ENCODE measurements around the gene EPB41L4A.

DNA sequence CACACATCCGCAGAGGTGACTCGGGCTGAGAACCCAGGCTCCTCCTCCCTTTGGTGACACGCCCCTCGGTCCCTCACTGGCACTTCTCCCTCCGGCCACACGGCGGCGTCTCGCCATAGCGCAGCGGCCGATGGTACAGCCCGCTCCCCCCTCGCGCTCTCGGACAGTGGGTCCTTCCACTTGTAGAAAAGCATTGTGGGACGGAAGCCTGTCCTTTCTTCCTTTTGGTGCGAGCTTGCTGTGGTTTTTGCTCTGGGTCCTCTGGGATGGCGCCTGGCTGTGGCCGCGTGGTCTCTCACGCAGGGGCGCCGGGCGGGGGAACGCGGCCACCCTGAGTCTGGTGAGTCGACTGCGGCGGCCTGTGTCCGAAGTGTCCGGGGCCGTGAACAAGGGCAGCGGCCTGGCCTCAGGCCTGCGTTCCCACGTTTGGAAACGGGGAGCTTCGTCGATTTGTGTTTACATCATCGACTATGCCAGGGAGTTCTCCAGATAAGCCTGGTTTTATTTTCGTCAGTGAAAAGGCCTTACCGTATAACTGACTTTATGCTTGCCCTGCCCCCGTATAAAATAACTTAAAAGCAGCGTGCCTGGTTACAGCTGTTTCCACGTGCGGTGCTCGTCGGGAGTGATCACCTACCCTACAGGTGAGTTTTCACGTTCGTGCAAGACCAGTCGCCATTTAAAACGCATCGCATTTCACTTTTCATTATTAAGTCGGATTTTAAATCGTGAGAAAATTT, 258.3 kb downstream of the EPB41L4A start:
- TF ChIP-seq POLR2AphosphoS5 (IDR thresholded peaks at IDR 0.05) (peak; percentile 97), EP300 (IDR thresholded peaks at IDR 0.05) (no peak)
- TF ChIP-seq, protein P1, sequence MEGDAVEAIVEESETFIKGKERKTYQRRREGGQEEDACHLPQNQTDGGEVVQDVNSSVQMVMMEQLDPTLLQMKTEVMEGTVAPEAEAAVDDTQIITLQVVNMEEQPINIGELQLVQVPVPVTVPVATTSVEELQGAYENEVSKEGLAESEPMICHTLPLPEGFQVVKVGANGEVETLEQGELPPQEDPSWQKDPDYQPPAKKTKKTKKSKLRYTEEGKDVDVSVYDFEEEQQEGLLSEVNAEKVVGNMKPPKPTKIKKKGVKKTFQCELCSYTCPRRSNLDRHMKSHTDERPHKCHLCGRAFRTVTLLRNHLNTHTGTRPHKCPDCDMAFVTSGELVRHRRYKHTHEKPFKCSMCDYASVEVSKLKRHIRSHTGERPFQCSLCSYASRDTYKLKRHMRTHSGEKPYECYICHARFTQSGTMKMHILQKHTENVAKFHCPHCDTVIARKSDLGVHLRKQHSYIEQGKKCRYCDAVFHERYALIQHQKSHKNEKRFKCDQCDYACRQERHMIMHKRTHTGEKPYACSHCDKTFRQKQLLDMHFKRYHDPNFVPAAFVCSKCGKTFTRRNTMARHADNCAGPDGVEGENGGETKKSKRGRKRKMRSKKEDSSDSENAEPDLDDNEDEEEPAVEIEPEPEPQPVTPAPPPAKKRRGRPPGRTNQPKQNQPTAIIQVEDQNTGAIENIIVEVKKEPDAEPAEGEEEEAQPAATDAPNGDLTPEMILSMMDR (IDR thresholded peaks at IDR 0.05): peak in 2 of 3 experiments; percentile 83 to 96
